CD8-positive, alpha-beta memory T cell (primary cell): Measurements from ENCODE around the gene CCDC8. TPM values are rescaled to one million over a fixed set of nuclear protein-coding genes. Genes with fewer than 3 reads are reported as not detected.

Source experiments
- CTCF ChIA-PET: fragments of 350-600 bp; sonication (Branson Sonifier 250); formaldehyde crosslinking; loops from one replicate; lab custom pipeline; 2021; ENCODE audit warnings: antibody characterized with exemption; lab: Charles Lee
- POLR2A ChIA-PET: fragments of 350-600 bp; sonication (Branson Sonifier 250); formaldehyde crosslinking; loops from one replicate; lab custom pipeline; 2021; ENCODE audit warnings: antibody characterized with exemption; lab: Charles Lee
- DNase-seq, 5 donors: peaks; one replicate each; pipeline versions ENCODE4 v3.0.0 to v3.0.0-alpha.2; 2020 to 2022; ENCODE audit warnings: mixed read lengths in 1 of 5
- H3K27ac ChIP-seq: one replicate; pipeline ENCODE4 v1.7.0; 2013; ENCODE audit warnings: low read depth, mild to moderate bottlenecking, low read length, moderate library complexity
- H3K27me3 ChIP-seq: 2 replicates; pipeline ENCODE4 v1.7.0; 2013; ENCODE audit warnings: low read length, mild to moderate bottlenecking; ENCODE audit not compliant: insufficient read depth, poor library complexity, severe bottlenecking
- H3K36me3 ChIP-seq: 2 replicates; pipeline ENCODE4 v1.7.0; 2013; ENCODE audit warnings: mild to moderate bottlenecking, low read length, moderate library complexity; ENCODE audit not compliant: insufficient read depth
- H3K4me1 ChIP-seq: 2 replicates; pipeline ENCODE4 v1.7.0; 2013; ENCODE audit warnings: mild to moderate bottlenecking, low read length, moderate library complexity; ENCODE audit not compliant: insufficient read depth
- H3K4me3 ChIP-seq: 2 replicates; pipeline ENCODE4 v1.7.0; 2013; ENCODE audit warnings: mild to moderate bottlenecking, low read length
- H3K9me3 ChIP-seq: 2 replicates; pipeline ENCODE4 v1.7.0; 2013; ENCODE audit warnings: mild to moderate bottlenecking, low read length
- H3K27ac Mint-ChIP-seq, 8 donors: one replicate each; pipeline ENCODE4 v1.8.0; 2020 to 2021; ENCODE audit warnings: mixed read lengths in 8 of 8, mild to moderate bottlenecking in 6 of 8, inconsistent platforms in 3 of 8, moderate library complexity in 3 of 8
- H3K27me3 Mint-ChIP-seq, 2 donors: one replicate each; pipeline ENCODE4 v1.8.0; 2020 to 2021; ENCODE audit warnings: mixed read lengths in 2 of 2, mild to moderate bottlenecking in 1 of 2, moderate library complexity in 1 of 2
- H3K36me3 Mint-ChIP-seq, 3 donors: one replicate each; pipeline ENCODE4 v1.8.0; 2020 to 2021; ENCODE audit warnings: mixed read lengths in 3 of 3, inconsistent platforms in 1 of 3, mild to moderate bottlenecking in 1 of 3
- H3K4me1 Mint-ChIP-seq, 3 donors: one replicate each; pipeline ENCODE4 v1.8.0; 2020 to 2021; ENCODE audit warnings: mixed read lengths in 3 of 3, inconsistent platforms in 1 of 3, mild to moderate bottlenecking in 1 of 3
- H3K4me3 Mint-ChIP-seq, 7 donors: one replicate each; pipeline ENCODE4 v1.8.0; 2020 to 2021; ENCODE audit warnings: mixed read lengths in 7 of 7, mild to moderate bottlenecking in 6 of 7, moderate library complexity in 4 of 7, inconsistent platforms in 2 of 7
- H3K9me3 Mint-ChIP-seq, 5 donors: one replicate each; pipeline ENCODE4 v1.8.0; 2020 to 2022; ENCODE audit warnings: mixed read lengths in 5 of 5, mild to moderate bottlenecking in 3 of 5, moderate library complexity in 2 of 5, inconsistent platforms in 1 of 5
- polyA plus RNA-seq: library from polyadenylated mRNA; unstranded; fragments of 300-500 nt; fragmentation: Illumina TruSeq; gene quantifications from one replicate; pipeline ENCODE4 v1.2.3, GENCODE V29; 2021
- total RNA-seq, 2 experiments: library from RNA; stranded (reverse); gene quantifications; one replicate each; pipeline ENCODE4 v1.2.3, GENCODE V29; 2021

The CCDC8 gene
- total and polyA plus RNA-seq, 3 experiments from 2014 or later, result not detected

DNA sequence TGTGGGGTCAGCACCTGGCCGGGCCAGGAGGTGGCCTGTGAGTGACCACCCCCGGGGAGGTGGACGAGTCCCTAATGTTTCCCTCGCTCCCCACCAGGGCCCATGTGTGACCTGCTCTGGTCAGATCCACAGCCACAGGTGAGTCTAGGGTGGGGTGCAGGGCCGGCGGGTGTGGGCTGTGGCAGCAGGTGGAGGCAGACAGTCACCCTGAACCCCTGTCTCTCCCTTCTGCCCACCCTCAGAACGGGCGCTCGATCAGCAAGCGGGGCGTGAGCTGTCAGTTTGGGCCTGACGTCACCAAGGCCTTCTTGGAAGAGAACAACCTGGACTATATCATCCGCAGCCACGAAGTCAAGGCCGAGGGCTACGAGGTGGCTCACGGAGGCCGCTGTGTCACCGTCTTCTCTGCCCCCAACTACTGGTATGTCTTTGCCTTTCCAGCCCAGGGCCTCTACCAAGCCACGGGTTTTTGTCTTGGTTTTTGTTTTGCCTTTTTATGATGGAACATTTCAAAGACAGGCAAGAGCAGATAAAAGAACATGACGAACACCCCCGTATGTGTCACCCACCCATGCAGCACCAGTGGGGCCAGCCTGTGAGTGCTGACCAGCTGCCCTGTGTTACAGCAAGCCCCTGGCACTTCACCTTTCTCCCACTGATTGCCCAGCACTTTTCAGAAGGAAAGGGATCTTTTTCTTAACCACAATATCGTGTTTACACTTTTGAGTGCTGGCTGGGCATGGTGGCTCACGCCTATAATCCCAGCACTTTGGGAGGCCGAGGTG, 24.9 kb downstream of the CCDC8 start:
- H3K36me3 ChIP-seq, result peaks cover 36% of the 10 kb centered on the region
- Mint-ChIP-seq H3K4me3 (peak overlapping the region in 1 of 7 donors; percentile 61), H3K36me3 (peaks cover 5 to 82% (median 12%) of the 10 kb centered on the region in 3 donors), H3K27me3 (no peaks in the 10 kb centered on the region), H3K9me3 (no peaks in the 10 kb centered on the region), H3K4me1 (peaks cover 0 to 3% (median 0%) of the 10 kb centered on the region in 3 donors), H3K27ac (peak overlapping the region in 1 of 8 donors; percentile 8)
- DNase-seq, result no peak
- no peak overlapping the region for H3K27ac ChIP-seq
- no peaks in the 10 kb centered on the region for H3K27me3 ChIP-seq
- ChIA-PET POLR2A (no interaction called here), CTCF (no interaction called here)
- no peaks in the 10 kb centered on the region for H3K9me3 ChIP-seq
- no peaks in the 10 kb centered on the region for H3K4me1 ChIP-seq
- no peak overlapping the region for H3K4me3 ChIP-seq

DNA sequence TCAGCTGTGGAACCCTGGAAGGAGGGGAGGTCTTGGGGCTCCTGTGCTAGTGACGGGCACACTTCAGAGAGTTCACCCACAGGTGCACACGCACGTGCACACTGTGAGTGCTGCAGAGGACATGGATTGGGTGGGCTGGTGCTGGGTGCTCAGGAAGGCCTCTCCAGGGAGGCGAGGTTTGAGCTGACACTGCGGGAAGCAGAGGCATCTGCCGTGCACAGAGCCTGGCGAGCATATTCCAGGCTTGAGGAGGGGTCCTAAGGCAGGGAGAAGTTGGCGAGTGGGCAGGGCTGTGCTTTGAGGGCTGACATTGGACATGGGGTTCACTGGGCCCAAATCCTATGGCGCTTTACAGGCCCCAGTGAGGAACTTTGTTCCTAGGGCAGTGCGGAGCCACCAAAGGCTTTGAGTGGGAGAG, 25.6 kb downstream of the CCDC8 start:
- CTCF ChIA-PET, result no interaction called here
- no peaks in the 10 kb centered on the region for H3K27me3 Mint-ChIP-seq
- Histone ChIP-seq H3K4me3 (no peak overlapping the region), H3K36me3 (peaks cover 39% of the 10 kb centered on the region), H3K27me3 (no peaks in the 10 kb centered on the region), H3K27ac (no peak overlapping the region), H3K4me1 (no peaks in the 10 kb centered on the region), H3K9me3 (no peaks in the 10 kb centered on the region)
- no peak overlapping the region for H3K4me3 Mint-ChIP-seq
- no peaks in the 10 kb centered on the region for H3K9me3 Mint-ChIP-seq
- peaks cover 0 to 3% (median 0%) of the 10 kb centered on the region in 3 donors for H3K4me1 Mint-ChIP-seq
- peak overlapping the region in 1 of 8 donors; percentile 57 for H3K27ac Mint-ChIP-seq
- peaks cover 5 to 82% (median 14%) of the 10 kb centered on the region in 3 donors for H3K36me3 Mint-ChIP-seq
- no peak for DNase-seq
- POLR2A ChIA-PET, result no interaction called here

- Histone ChIP-seq H3K4me1 (no peaks in the 10 kb centered on the region), H3K9me3 (no peaks in the 10 kb centered on the region), H3K36me3 (peaks cover 44% of the 10 kb centered on the region), H3K27ac (no peak overlapping the region), H3K27me3 (no peaks in the 10 kb centered on the region), H3K4me3 (no peak overlapping the region)
- POLR2A ChIA-PET, result no interaction called here
- CTCF ChIA-PET, result interaction anchor here (0.9 kb wide), 1 partner anchor 8 kb away, joined by 4 read pairs; no protein-coding TSS in a partner anchor
- Mint-ChIP-seq H3K36me3 (peaks cover 5 to 82% (median 17%) of the 10 kb centered on the region in 3 donors), H3K27ac (peak overlapping the region in 1 of 8 donors; percentile 57), H3K4me1 (peaks cover 0 to 4% (median 0%) of the 10 kb centered on the region in 3 donors), H3K9me3 (no peaks in the 10 kb centered on the region), H3K4me3 (no peak overlapping the region), H3K27me3 (no peaks in the 10 kb centered on the region)
- DNase-seq, result no peak
Observed at GRCh38 chr19:46386996-46387712, 26.2 kb downstream of the CCDC8 start.

DNA sequence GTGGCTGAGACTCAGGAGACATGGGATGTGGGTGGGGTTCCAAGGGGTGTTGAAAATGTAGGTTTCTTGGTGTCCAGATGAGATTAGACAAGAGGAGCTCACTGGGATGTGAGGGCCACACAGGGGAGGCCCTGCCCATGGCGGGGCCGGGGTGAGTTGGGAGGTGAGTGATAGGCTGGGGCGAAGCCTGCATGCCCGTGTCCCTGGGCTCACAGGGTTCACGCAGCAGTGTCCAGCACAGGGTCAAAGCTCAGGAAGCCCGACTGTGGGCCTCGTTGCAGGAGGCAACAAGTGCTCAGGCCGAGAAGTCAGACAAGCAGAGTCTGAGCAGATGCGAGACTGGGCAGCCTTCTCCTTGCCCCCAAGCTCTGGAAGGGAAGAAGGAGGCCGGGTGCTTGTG, 27.2 kb downstream of the CCDC8 start:
- Histone ChIP-seq H3K36me3 (peaks cover 45% of the 10 kb centered on the region), H3K4me3 (no peak overlapping the region), H3K4me1 (no peaks in the 10 kb centered on the region), H3K9me3 (no peaks in the 10 kb centered on the region), H3K27me3 (no peaks in the 10 kb centered on the region), H3K27ac (no peak overlapping the region)
- no peaks in the 10 kb centered on the region for H3K9me3 Mint-ChIP-seq
- no peaks in the 10 kb centered on the region for H3K27me3 Mint-ChIP-seq
- peak overlapping the region in 1 of 8 donors; percentile 50 for H3K27ac Mint-ChIP-seq
- peaks cover 0 to 5% (median 0%) of the 10 kb centered on the region in 3 donors for H3K4me1 Mint-ChIP-seq
- DNase-seq, result no peak
- ChIA-PET CTCF (interaction anchor here (0.9 kb wide), 1 partner anchor 9 kb away, joined by 4 read pairs; no protein-coding TSS in a partner anchor), POLR2A (interaction anchor here (0.6 kb wide), 2 partner anchors 11 to 63 kb away, joined by 3 to 4 read pairs; no protein-coding TSS in a partner anchor)
- no peak overlapping the region for H3K4me3 Mint-ChIP-seq
- H3K36me3 Mint-ChIP-seq, result peaks cover 5 to 84% (median 18%) of the 10 kb centered on the region in 3 donors

DNA sequence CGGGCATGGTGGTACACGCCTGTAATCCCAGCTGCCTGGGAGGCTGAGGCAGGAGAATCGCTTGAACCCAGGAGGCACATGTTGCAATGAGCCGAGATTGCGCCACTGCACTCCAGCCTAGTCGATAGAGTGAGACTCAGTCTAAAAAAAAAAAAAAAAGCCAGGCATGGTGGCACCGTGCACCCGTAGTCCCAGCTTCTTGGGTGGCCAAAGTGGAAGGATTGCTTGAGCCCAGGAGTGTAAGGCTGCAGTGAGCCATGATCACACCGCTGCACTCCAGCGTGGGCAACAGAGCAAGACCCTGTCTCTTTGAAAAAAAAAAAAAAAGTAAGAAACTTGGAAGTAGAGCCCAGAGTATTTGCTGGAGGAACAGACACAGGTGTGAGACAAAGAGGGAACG, 27.7 kb downstream of the CCDC8 start:
- no peak overlapping the region for H3K27ac ChIP-seq
- no peaks in the 10 kb centered on the region for H3K27me3 ChIP-seq
- ChIA-PET CTCF (no interaction called here), POLR2A (no interaction called here)
- peaks cover 45% of the 10 kb centered on the region for H3K36me3 ChIP-seq
- Mint-ChIP-seq H3K27ac (peak overlapping the region in 1 of 8 donors; percentile 50), H3K27me3 (no peaks in the 10 kb centered on the region), H3K9me3 (no peaks in the 10 kb centered on the region), H3K36me3 (peaks cover 9 to 84% (median 23%) of the 10 kb centered on the region in 3 donors), H3K4me1 (peaks cover 1 to 9% (median 5%) of the 10 kb centered on the region in 3 donors), H3K4me3 (no peak overlapping the region)
- no peaks in the 10 kb centered on the region for H3K4me1 ChIP-seq
- DNase-seq, result no peak
- no peaks in the 10 kb centered on the region for H3K9me3 ChIP-seq
- H3K4me3 ChIP-seq, result no peak overlapping the region

DNA sequence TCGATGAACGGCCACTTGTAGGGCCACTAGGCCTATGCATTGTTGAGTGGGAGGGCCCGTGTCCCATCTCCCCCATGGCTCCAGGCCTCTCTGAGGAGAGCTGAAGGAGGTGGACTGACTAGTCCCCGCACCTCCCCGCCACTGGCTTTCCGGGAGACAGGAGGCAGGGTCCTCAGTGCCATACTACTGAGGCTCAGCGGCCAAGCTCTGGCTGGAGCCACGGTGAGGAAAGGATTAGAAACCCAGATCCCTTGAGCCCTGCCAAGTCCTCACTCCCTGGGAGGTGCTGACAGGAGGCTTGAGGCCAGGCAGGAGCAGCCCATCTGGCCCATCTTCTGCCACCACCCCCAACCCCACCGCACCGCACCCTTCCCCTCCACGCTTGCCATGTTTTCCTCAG, 29.0 kb downstream of the CCDC8 start:
- ChIA-PET CTCF (no interaction called here), POLR2A (no interaction called here)
- H3K36me3 Mint-ChIP-seq, result peaks cover 7 to 86% (median 27%) of the 10 kb centered on the region in 3 donors
- no peak overlapping the region for H3K4me3 ChIP-seq
- H3K9me3 ChIP-seq, result no peaks in the 10 kb centered on the region
- DNase-seq, result no peak
- H3K4me1 ChIP-seq, result no peaks in the 10 kb centered on the region
- H3K27ac Mint-ChIP-seq, result no peak overlapping the region
- no peak overlapping the region for H3K27ac ChIP-seq
- H3K9me3 Mint-ChIP-seq, result no peaks in the 10 kb centered on the region
- H3K27me3 Mint-ChIP-seq, result no peaks in the 10 kb centered on the region
- H3K36me3 ChIP-seq, result peaks cover 38% of the 10 kb centered on the region
- no peaks in the 10 kb centered on the region for H3K27me3 ChIP-seq
- H3K4me3 Mint-ChIP-seq, result no peak overlapping the region
- peaks cover 6 to 12% (median 8%) of the 10 kb centered on the region in 3 donors for H3K4me1 Mint-ChIP-seq

- Mint-ChIP-seq H3K36me3 (peaks cover 4 to 87% (median 24%) of the 10 kb centered on the region in 3 donors), H3K4me3 (no peak overlapping the region), H3K27me3 (no peaks in the 10 kb centered on the region), H3K4me1 (peaks cover 6 to 12% (median 8%) of the 10 kb centered on the region in 3 donors), H3K9me3 (no peaks in the 10 kb centered on the region), H3K27ac (peak overlapping the region in 1 of 8 donors; percentile 5)
- H3K36me3 ChIP-seq, result peaks cover 37% of the 10 kb centered on the region
- ChIA-PET CTCF (no interaction called here), POLR2A (no interaction called here)
- H3K4me1 ChIP-seq, result no peaks in the 10 kb centered on the region
- no peaks in the 10 kb centered on the region for H3K27me3 ChIP-seq
- no peaks in the 10 kb centered on the region for H3K9me3 ChIP-seq
- DNase-seq, result peak in 1 of 5 donors; percentile 21
- no peak overlapping the region for H3K27ac ChIP-seq
- no peak overlapping the region for H3K4me3 ChIP-seq
Observed at GRCh38 chr19:46383846-46384245, 29.5 kb downstream of the CCDC8 start.
